ENCODE measurements around the gene GOSR2.
"Not testable (repeated sequence)": the region's sequence is repeated elsewhere in the genome, so short reads cannot be mapped to it uniquely, and the experiment has no call there.

- TF ChIP-seq SUZ12 (IDR thresholded peaks at IDR 0.05); ELF4 (IDR thresholded peaks at IDR 0.05); LEF1 (IDR thresholded peaks at IDR 0.05; ENCODE audit: borderline replicate concordance); FOXM1 (IDR thresholded peaks at IDR 0.05; ENCODE audit: borderline replicate concordance); TARDBP (IDR thresholded peaks at IDR 0.05); PKNOX1 (IDR thresholded peaks at IDR 0.05); SP1 (IDR thresholded peaks at IDR 0.05); FOXA1 (IDR thresholded peaks at IDR 0.05); ZNF384 (IDR thresholded peaks at IDR 0.05); BHLHE40 (IDR thresholded peaks at IDR 0.05; ENCODE audit: borderline replicate concordance); HDGF (IDR thresholded peaks at IDR 0.05; ENCODE audit: borderline replicate concordance); NFRKB (IDR thresholded peaks at IDR 0.05): not testable (repeated sequence)
Measured at GRCh38 chr17:46921962-46922361, 998 bp upstream of the GOSR2 start.
